ENCODE measurements around the gene TSHZ2. TPM values are rescaled to one million over a fixed set of nuclear protein-coding genes. Genes with fewer than 3 reads are reported as not detected.

The TSHZ2 gene
- total RNA-seq, 1 experiment from 2014 or later: 0.07 TPM

GRCh38 chr20:53371216-53371615 is 399.1 kb downstream of the TSHZ2 start:
- no peaks in the 10 kb centered on the region for H3K9me3 ChIP-seq (ENCODE audit: control insufficient read depth in 1 of 2, insufficient read depth in 1 of 2, low read depth in 1 of 2, low read length in 2 of 2)
- H3K4me1 ChIP-seq (ENCODE audit: control insufficient read depth in 1 of 2, insufficient read depth in 2 of 2, low read length in 2 of 2): no peaks in the 10 kb centered on the region
- no peaks in the 10 kb centered on the region for H3K9me2 ChIP-seq (ENCODE audit: insufficient read depth)
- 0 out of 2 replicates have a peak, but pooled peaks cover 3% of the 10 kb centered on the region for H3K27me3 ChIP-seq (ENCODE audit: insufficient read depth, low read length)
- H3K36me3 ChIP-seq (ENCODE audit: control insufficient read depth in 1 of 2, insufficient read depth in 2 of 2, low read length in 2 of 2): no peaks in the 10 kb centered on the region
- ChIA-PET CTCF (no interaction called here), POLR2A (no interaction called here), RAD21 (ENCODE audit: low non-redundant PET in 1 of 2, low total read pairs in 2 of 2, uncharacterized antibody in 2 of 2, unreplicated experiment in 2 of 2) (no interaction called here)
- BruUV-seq (replicated peaks): no TSS peak
- H3K4me2 ChIP-seq (ENCODE audit: low read length): no peak overlapping the region
- no peak overlapping the region for H3K9ac ChIP-seq (ENCODE audit: low read length)
- H3K27ac ChIP-seq (ENCODE audit: low read depth, low read length): no peak overlapping the region
- no peaks in the 10 kb centered on the region for H3K79me2 ChIP-seq (ENCODE audit: insufficient read depth, low read length)
- H4K20me1 ChIP-seq (ENCODE audit: insufficient read depth): no peaks in the 10 kb centered on the region
- DNase-seq (ENCODE audit: low read depth, low spot score): no peak
- H2AFZ ChIP-seq (ENCODE audit: low read depth, low read length, poor library complexity, severe bottlenecking): no peak overlapping the region
- H3K4me3 ChIP-seq (replicated peaks in 1 of 2; ENCODE audit: low read depth in 1 of 2, low read length in 2 of 2): no peak overlapping the region
- intact Hi-C loops (cut with micrococcal nuclease): no loop called here
- TF ChIP-seq SP1 (IDR thresholded peaks at IDR 0.05; ENCODE audit: low read depth): no peak
- no peak for TF ChIP-seq ZFX (IDR thresholded peaks at IDR 0.05)
- no peak for TF ChIP-seq POLR2AphosphoS5 (IDR thresholded peaks at IDR 0.05; ENCODE audit: low read depth, low read length)
- no peak for TF ChIP-seq ZNF274 (IDR thresholded peaks at IDR 0.05; ENCODE audit: low read depth, low read length)
- TF ChIP-seq ATF3 (IDR thresholded peaks at IDR 0.05): no peak
- TF ChIP-seq MAX (IDR thresholded peaks at IDR 0.05): no peak
- TF ChIP-seq CBX3 (IDR thresholded peaks at IDR 0.05; ENCODE audit: low read depth): no peak
- no peak for TF ChIP-seq SRF (IDR thresholded peaks at IDR 0.05; ENCODE audit: low read depth)
- TF ChIP-seq CTCF (IDR thresholded peaks at IDR 0.05 in 2 of 3, conservative IDR thresholded peaks at IDR 0.05 in 1 of 3; ENCODE audit: borderline replicate concordance in 1 of 3, insufficient read depth in 1 of 3, low read depth in 2 of 3, low read length in 2 of 3): no peak
- TF ChIP-seq EGR1 (IDR thresholded peaks at IDR 0.05; ENCODE audit: low read depth): no peak
- TF ChIP-seq EZH2phosphoT487 (IDR thresholded peaks at IDR 0.05; ENCODE audit: borderline replicate concordance): no peak
- ATAC-seq: no peak

Data from HCT116 (cell line).